Neural progenitor cell (in vitro differentiated cells): ENCODE data around the gene SMPX. TPM values are rescaled to one million over a fixed set of nuclear protein-coding genes. Genes with fewer than 3 reads are reported as not detected.

Source experiments
- DNase-seq: peaks from one replicate; pipeline ENCODE4 v3.0.0-alpha.2; 2016; ENCODE audit warnings: low spot score
- H2AFZ ChIP-seq: fragments of 200-600 bp; sonication (generic); replicated peaks from 2 replicates; pipeline ENCODE4 v1.6.1; 2016; ENCODE audit warnings: antibody characterized with exemption
- H3F3A ChIP-seq: fragments of 200-600 bp; sonication (generic); 2 replicates; pipeline ENCODE4 v1.6.1; 2016; ENCODE audit warnings: antibody characterized with exemption, low read depth
- H3K27ac ChIP-seq: fragments of 200-600 bp; sonication (generic); 2 replicates; pipeline ENCODE4 v1.5.1; 2016; ENCODE audit warnings: mild to moderate bottlenecking
- H3K27me3 ChIP-seq: fragments of 200-600 bp; sonication (generic); 2 replicates; pipeline ENCODE4 v1.6.1; 2016; ENCODE audit warnings: mild to moderate bottlenecking, moderate library complexity
- H3K36me3 ChIP-seq: fragments of 200-600 bp; sonication (generic); 2 replicates; pipeline ENCODE4 v1.5.1; 2016
- H3K4me1 ChIP-seq: fragments of 200-600 bp; sonication (generic); 2 replicates; pipeline ENCODE4 v1.6.1; 2016; ENCODE audit warnings: mixed run types
- H3K4me2 ChIP-seq: fragments of 200-600 bp; sonication (generic); 2 replicates; pipeline ENCODE4 v1.6.1; 2016
- H3K4me3 ChIP-seq: fragments of 200-600 bp; sonication (generic); 2 replicates; pipeline ENCODE4 v1.5.1; 2016
- H3K79me2 ChIP-seq: fragments of 200-600 bp; sonication (generic); 2 replicates; pipeline ENCODE4 v1.6.1; 2016; ENCODE audit warnings: low read depth
- H3K9ac ChIP-seq: fragments of 200-600 bp; sonication (generic); 2 replicates; pipeline ENCODE4 v1.6.1; 2016
- H3K9me3 ChIP-seq: fragments of 200-600 bp; sonication (generic); 2 replicates; pipeline ENCODE4 v1.5.1; 2016; ENCODE audit warnings: low read depth
- H4K20me1 ChIP-seq: fragments of 200-600 bp; sonication (generic); 2 replicates; pipeline ENCODE4 v1.6.1; 2016; ENCODE audit warnings: low read depth
- H3K27ac Mint-ChIP-seq: 3 replicates; pipeline ENCODE4 v1.8.0; 2021; ENCODE audit warnings: mixed read lengths
- H3K27me3 Mint-ChIP-seq: 2 replicates; pipeline ENCODE4 v1.8.0; 2022; ENCODE audit warnings: low read depth, mild to moderate bottlenecking, inconsistent platforms, moderate library complexity, mixed read lengths; ENCODE audit not compliant: insufficient read depth
- H3K36me3 Mint-ChIP-seq: 3 replicates; pipeline ENCODE4 v1.8.0; 2021; ENCODE audit warnings: mixed read lengths
- H3K4me1 Mint-ChIP-seq: 3 replicates; pipeline ENCODE4 v1.8.0; 2021; ENCODE audit warnings: mixed read lengths
- H3K4me3 Mint-ChIP-seq: 3 replicates; pipeline ENCODE4 v1.8.0; 2021; ENCODE audit warnings: mild to moderate bottlenecking, moderate library complexity, mixed read lengths
- H3K9me3 Mint-ChIP-seq: 3 replicates; pipeline ENCODE4 v1.8.0; 2020; ENCODE audit warnings: mixed read lengths
- EZH2 ChIP-seq: fragments of 200-600 bp; sonication (generic); IDR thresholded peaks from 2 replicates; pipeline ENCODE4 v1.6.1; 2017; ENCODE audit warnings: antibody characterized with exemption, mild to moderate bottlenecking, moderate library complexity
- EZH2phosphoT487 ChIP-seq: fragments of 200-600 bp; sonication (generic); IDR thresholded peaks from 2 replicates; pipeline ENCODE4 v1.6.1; 2017; ENCODE audit warnings: antibody characterized with exemption
- total RNA-seq: library from RNA; depleted of rRNA; stranded (reverse); fragments of >200 nt; gene quantifications from 2 replicates; pipeline ENCODE4 v1.2.3, GENCODE V29; 2015; ENCODE audit warnings: low replicate concordance
- TF ChIP-seq, protein P1 (sequence below): fragments of 200-600 bp; sonication (generic); IDR thresholded peaks from 2 replicates; pipeline ENCODE4 v1.5.1; 2017; ENCODE audit warnings: antibody characterized with exemption, mild to moderate bottlenecking

SMPX gene
- total RNA-seq, 1 donor from 2014 or later: not detected

DNA sequence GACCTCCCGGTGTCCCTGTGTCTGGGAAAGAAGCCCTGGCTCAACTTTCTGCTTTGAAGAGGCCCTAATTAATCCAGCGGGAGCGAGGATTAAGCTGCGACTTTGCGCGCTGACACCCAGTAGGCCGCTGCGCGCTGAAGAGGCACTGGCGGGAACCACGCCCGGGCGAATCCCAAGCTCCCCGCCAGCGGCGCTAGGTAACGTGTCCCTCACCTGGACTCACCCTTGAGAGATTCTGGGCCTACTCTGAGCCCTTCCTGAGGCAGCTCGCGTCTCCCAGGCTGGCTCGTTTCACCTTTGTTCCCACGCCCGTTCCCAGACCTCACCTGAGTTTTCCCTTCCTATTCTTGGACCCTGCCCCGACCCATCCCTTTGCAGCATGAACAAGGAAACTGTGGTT lies 99.2 kb downstream of the SMPX start:
- Histone ChIP-seq H4K20me1 (no peaks in the 10 kb centered on the region), H3K4me3 (no peak overlapping the region), H3K36me3 (no peaks in the 10 kb centered on the region), H3K79me2 (no peaks in the 10 kb centered on the region), H3K9ac (no peak overlapping the region), H3K9me3 (no peaks in the 10 kb centered on the region), H2AFZ (no peak overlapping the region), H3K4me2 (no peak overlapping the region), H3K27me3 (no peaks in the 10 kb centered on the region), H3K27ac (no peak overlapping the region), H3F3A (no peaks in the 10 kb centered on the region), H3K4me1 (no peaks in the 10 kb centered on the region)
- Mint-ChIP-seq H3K9me3 (peaks cover 12% of the 10 kb centered on the region), H3K4me3 (no peak overlapping the region), H3K27me3 (no peaks in the 10 kb centered on the region), H3K27ac (no peak overlapping the region), H3K4me1 (no peaks in the 10 kb centered on the region), H3K36me3 (peaks cover 8% of the 10 kb centered on the region)
- TF ChIP-seq EZH2: no peak
- TF ChIP-seq, protein P1, sequence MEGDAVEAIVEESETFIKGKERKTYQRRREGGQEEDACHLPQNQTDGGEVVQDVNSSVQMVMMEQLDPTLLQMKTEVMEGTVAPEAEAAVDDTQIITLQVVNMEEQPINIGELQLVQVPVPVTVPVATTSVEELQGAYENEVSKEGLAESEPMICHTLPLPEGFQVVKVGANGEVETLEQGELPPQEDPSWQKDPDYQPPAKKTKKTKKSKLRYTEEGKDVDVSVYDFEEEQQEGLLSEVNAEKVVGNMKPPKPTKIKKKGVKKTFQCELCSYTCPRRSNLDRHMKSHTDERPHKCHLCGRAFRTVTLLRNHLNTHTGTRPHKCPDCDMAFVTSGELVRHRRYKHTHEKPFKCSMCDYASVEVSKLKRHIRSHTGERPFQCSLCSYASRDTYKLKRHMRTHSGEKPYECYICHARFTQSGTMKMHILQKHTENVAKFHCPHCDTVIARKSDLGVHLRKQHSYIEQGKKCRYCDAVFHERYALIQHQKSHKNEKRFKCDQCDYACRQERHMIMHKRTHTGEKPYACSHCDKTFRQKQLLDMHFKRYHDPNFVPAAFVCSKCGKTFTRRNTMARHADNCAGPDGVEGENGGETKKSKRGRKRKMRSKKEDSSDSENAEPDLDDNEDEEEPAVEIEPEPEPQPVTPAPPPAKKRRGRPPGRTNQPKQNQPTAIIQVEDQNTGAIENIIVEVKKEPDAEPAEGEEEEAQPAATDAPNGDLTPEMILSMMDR: no peak
- TF ChIP-seq EZH2phosphoT487: no peak
- no peak for DNase-seq

DNA sequence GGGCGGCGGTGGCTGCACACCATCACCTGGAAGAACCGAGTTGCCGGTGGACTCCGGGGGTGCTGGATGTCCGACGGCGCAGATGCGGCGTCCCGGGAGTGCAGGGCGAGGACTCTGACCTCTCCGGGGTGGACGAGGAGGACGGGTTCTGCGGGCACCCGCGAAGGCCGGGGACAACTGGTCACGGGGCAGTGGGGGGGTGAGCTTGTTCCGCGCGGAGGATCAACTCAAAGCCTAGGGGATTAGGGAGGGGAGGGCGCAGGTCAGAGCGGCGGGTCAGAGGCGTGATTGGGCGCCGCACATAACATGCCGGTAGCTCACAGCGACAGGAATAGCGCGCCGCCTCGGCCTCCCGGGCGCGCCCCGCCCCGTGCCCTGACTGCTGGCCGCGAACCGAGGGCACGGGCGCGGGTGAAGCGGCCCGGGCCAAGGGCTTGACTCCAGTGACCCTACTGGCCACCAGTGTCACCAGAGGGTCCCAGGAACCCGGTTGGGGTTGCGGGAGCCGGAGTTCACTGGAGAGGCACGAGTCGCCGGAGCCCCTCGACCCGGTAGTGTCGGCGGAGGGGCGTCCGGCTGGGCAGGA lies 99.7 kb downstream of the SMPX start, which contains the start of gene KLHL34:
KLHL34 (minus strand) TSS at position 179 of the 586 bp plus-strand sequence. CDS start 542 bp downstream, outside the sequence.
- Mint-ChIP-seq H3K4me3 (no peak within 1 kb of the TSS), H3K27me3 (no peaks in the 10 kb centered on the region), H3K9me3 (peaks cover 12% of the 10 kb centered on the region), H3K36me3 (peaks cover 8% of the 10 kb centered on the region), H3K4me1 (no peaks in the 10 kb centered on the region), H3K27ac (no peak within 1 kb of the TSS)
- TF ChIP-seq, protein P1: no peak
- TF ChIP-seq EZH2phosphoT487 (no peak), EZH2 (no peak)
- Histone ChIP-seq H3K9me3 (no peaks in the 10 kb centered on the region), H3K9ac (no peak within 1 kb of the TSS), H3K4me1 (no peaks in the 10 kb centered on the region), H3F3A (no peaks in the 10 kb centered on the region), H3K27ac (no peak within 1 kb of the TSS), H2AFZ (no peak within 1 kb of the TSS), H3K36me3 (no peaks in the 10 kb centered on the region), H4K20me1 (no peaks in the 10 kb centered on the region), H3K4me2 (no peak within 1 kb of the TSS), H3K4me3 (no peak within 1 kb of the TSS), H3K27me3 (no peaks in the 10 kb centered on the region), H3K79me2 (no peaks in the 10 kb centered on the region)
- DNase-seq: no peak

DNA sequence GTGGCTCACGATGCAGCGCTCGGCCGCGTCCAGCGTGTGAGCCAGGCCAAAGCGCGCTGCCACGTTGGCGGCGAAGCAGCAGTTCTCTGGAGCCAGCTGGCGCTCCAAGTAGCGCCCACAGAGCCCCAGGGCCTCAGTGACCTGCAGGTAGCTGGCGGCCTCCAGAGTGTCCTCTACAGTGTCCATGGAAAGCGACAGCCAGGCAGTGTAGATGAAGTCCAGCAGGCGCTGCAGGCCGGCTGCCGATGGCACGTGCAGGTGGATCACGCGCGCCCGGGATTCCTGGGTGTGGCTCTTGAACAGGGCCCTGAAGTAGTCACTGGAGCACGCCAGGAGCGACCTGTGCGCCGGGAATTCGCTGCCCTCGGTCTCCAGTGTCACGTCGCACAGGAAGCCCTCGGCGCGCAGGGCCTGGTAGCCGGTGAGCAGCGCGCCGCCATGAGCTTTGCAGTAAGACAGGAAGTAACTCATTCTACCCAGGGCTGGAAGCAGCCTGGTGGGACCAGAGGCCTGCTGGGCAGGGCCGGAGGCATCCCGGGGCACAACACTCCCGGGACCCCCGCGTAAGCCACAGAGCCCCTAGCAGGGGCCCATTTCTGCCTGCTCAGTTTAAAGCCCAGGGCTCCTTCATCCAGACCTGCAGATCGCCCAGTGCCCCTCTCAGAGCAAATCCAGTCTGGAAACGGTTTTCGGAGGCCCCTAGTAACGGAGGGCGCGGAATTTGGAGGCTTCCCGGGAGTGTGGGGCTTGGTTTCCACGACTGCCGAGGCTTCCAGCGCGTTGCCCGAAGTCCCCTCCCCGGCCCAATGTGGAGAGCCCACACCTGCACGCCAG lies 100.4 kb downstream of the SMPX start:
- Mint-ChIP-seq H3K36me3 (peaks cover 8% of the 10 kb centered on the region), H3K9me3 (peaks cover 12% of the 10 kb centered on the region), H3K4me3 (no peak overlapping the region), H3K4me1 (no peaks in the 10 kb centered on the region), H3K27ac (no peak overlapping the region), H3K27me3 (no peaks in the 10 kb centered on the region)
- no peak for TF ChIP-seq EZH2
- TF ChIP-seq, protein P1: no peak
- no peak for TF ChIP-seq EZH2phosphoT487
- H3K4me3 ChIP-seq: no peak overlapping the region
- H3K27ac ChIP-seq: no peak overlapping the region
- H3K4me1 ChIP-seq: no peaks in the 10 kb centered on the region
- H3K9ac ChIP-seq: no peak overlapping the region
- no peaks in the 10 kb centered on the region for H4K20me1 ChIP-seq
- H3K79me2 ChIP-seq: no peaks in the 10 kb centered on the region
- no peaks in the 10 kb centered on the region for H3K27me3 ChIP-seq
- H2AFZ ChIP-seq: no peak overlapping the region
- H3K36me3 ChIP-seq: peaks cover 3% of the 10 kb centered on the region
- H3K4me2 ChIP-seq: no peak overlapping the region
- no peaks in the 10 kb centered on the region for H3F3A ChIP-seq
- no peak for DNase-seq
- no peaks in the 10 kb centered on the region for H3K9me3 ChIP-seq
